ENCODE results near the gene OR10S1. TPM values are rescaled to one million over a fixed set of nuclear protein-coding genes. Genes with fewer than 3 reads are reported as not detected.

OR10S1 gene
- not detected in 2 replicates for total RNA-seq

GRCh38 chr11:123977731-123978347 lies at the start of gene OR10S1:
TSS of gene OR10S1 (minus strand) at chr11:123977781. CDS start at chr11:123977664, 117 bp downstream.

GRCh38 chr11:124026498-124026897 lies 48.9 kb upstream of the OR10S1 start, which contains the start of gene OR10G8:
TSS of gene OR10G8 (plus strand) at chr11:124026798. CDS start at chr11:124029623, 2,825 bp downstream.

GRCh38 chr11:124012697-124013096 lies 35.1 kb upstream of the OR10S1 start, which contains the start of gene OR10G4:
TSS of gene OR10G4 (plus strand) at chr11:124012997. CDS start at chr11:124015575, 2,578 bp downstream.

GRCh38 chr11:123995119-123995518 lies 17.5 kb upstream of the OR10S1 start, which contains the start of gene OR10G6:
TSS of gene OR10G6 (minus strand) at chr11:123995161. CDS start at chr11:123995161, 0 bp downstream.

GRCh38 chr11:123943738-123944137 lies 33.8 kb downstream of the OR10S1 start, which contains the start of gene OR6T1:
TSS of gene OR6T1 (minus strand) at chr11:123943838. CDS start at chr11:123943838, 0 bp downstream.

GRCh38 chr11:123939317-123939716 lies 38.3 kb downstream of the OR10S1 start, which contains the start of gene OR4D5:
TSS of gene OR4D5 (plus strand) at chr11:123939617. CDS start at chr11:123939617, 0 bp downstream.

Other genes with a start within 250 kb of the OR10S1 start
- gene ZNF202, start 236.1 kb downstream of the OR10S1 start, total RNA-seq = 5.1 and 5.5 TPM in 2 replicates
- not detected in 2 replicates for gene OR6X1, start 223.3 kb downstream of the OR10S1 start, total RNA-seq
- not detected in 2 replicates for gene OR6M1, start 171.4 kb downstream of the OR10S1 start, total RNA-seq
- gene TMEM225, start 92.1 kb downstream of the OR10S1 start, total RNA-seq = not detected in 2 replicates
- not detected in 2 replicates for gene OR8D4, start 75.6 kb downstream of the OR10S1 start, total RNA-seq
- gene OR4D5, start 38.2 kb downstream of the OR10S1 start, total RNA-seq = not detected in 2 replicates
- gene OR6T1, start 33.9 kb downstream of the OR10S1 start, total RNA-seq = not detected in 2 replicates
- gene OR10G6, start 17.4 kb upstream of the OR10S1 start, total RNA-seq = not detected in 2 replicates
- gene OR10G4, start 35.2 kb upstream of the OR10S1 start, total RNA-seq = not detected in 2 replicates
- not detected in 2 replicates for gene OR10G9, start 45.2 kb upstream of the OR10S1 start, total RNA-seq
- gene OR10G8, start 49.0 kb upstream of the OR10S1 start, total RNA-seq = not detected in 2 replicates
- gene OR10G7, start 63.5 kb upstream of the OR10S1 start, total RNA-seq = not detected in 2 replicates
- gene VWA5A, start 137.7 kb upstream of the OR10S1 start, total RNA-seq = 30.8 and 33.3 TPM in 2 replicates
- gene OR10D3, start 205.6 kb upstream of the OR10S1 start, total RNA-seq = not detected in 2 replicates